Smooth muscle cell (in vitro differentiated cells): ENCODE measurements around the gene CLEC18A. TPM values are rescaled to one million over a fixed set of nuclear protein-coding genes. Genes with fewer than 3 reads are reported as not detected.

Experiments used
- DNase-seq: peaks from one replicate; lab custom pipeline; 2025; ENCODE audit not compliant: unreplicated experiment; lab: John Stamatoyannopoulos, UW
- H2AFZ ChIP-seq: fragments of 200-600 bp; sonication (generic); 2 replicates; pipeline ENCODE4 v1.6.0; 2016; ENCODE audit warnings: antibody characterized with exemption, low read depth, mild to moderate bottlenecking
- H3F3A ChIP-seq: fragments of 200-600 bp; sonication (generic); 2 replicates; pipeline ENCODE4 v1.6.0; 2017; ENCODE audit warnings: antibody characterized with exemption, low read depth
- H3K27ac ChIP-seq: fragments of 200-600 bp; sonication (generic); 2 replicates; pipeline ENCODE4 v1.5.1; 2016; ENCODE audit warnings: low read depth, mild to moderate bottlenecking
- H3K27me3 ChIP-seq: fragments of 200-600 bp; sonication (generic); 2 replicates; pipeline ENCODE4 v1.6.1; 2016; ENCODE audit warnings: low read depth, mild to moderate bottlenecking
- H3K36me3 ChIP-seq: fragments of 200-600 bp; sonication (generic); 2 replicates; pipeline ENCODE4 v1.5.1; 2016; ENCODE audit warnings: low read depth
- H3K4me1 ChIP-seq: fragments of 200-600 bp; sonication (generic); 2 replicates; pipeline ENCODE4 v1.5.1; 2016; ENCODE audit warnings: low read depth
- H3K4me2 ChIP-seq: fragments of 200-600 bp; sonication (generic); 2 replicates; pipeline ENCODE4 v1.6.0; 2016; ENCODE audit warnings: mild to moderate bottlenecking
- H3K4me3 ChIP-seq: fragments of 200-600 bp; sonication (generic); 2 replicates; pipeline ENCODE4 v1.5.1; 2016; ENCODE audit warnings: mild to moderate bottlenecking
- H3K79me2 ChIP-seq: fragments of 200-600 bp; sonication (generic); 2 replicates; pipeline ENCODE4 v1.6.0; 2016; ENCODE audit warnings: low read depth, mild to moderate bottlenecking
- H3K9ac ChIP-seq: fragments of 200-600 bp; sonication (generic); 2 replicates; pipeline ENCODE4 v1.6.0; 2016; ENCODE audit warnings: low read depth
- H3K9me3 ChIP-seq: fragments of 200-600 bp; sonication (generic); replicated peaks from 2 replicates; pipeline ENCODE4 v1.5.1; 2016; ENCODE audit warnings: low read depth
- H4K20me1 ChIP-seq: fragments of 200-600 bp; sonication (generic); 2 replicates; pipeline ENCODE4 v1.6.0; 2016; ENCODE audit warnings: low read depth
- CTCF ChIP-seq: fragments of 200-600 bp; sonication (generic); IDR thresholded peaks from 2 replicates; pipeline ENCODE4 v1.5.1; 2017; ENCODE audit warnings: borderline replicate concordance, mild to moderate bottlenecking, antibody characterized with exemption; ENCODE audit not compliant: insufficient read depth, poor library complexity, severe bottlenecking
- WGBS: methylation state at CpG from one replicate; pipeline ENCODE4 v1.1.7; 2016; ENCODE audit warnings: low lambda C conversion rate; 5-methylcytosine and 5-hydroxymethylcytosine counted together
- polyA plus RNA-seq: library from polyadenylated mRNA; unstranded; fragments of >200 nt; fragmentation: Nextera tagmentation; extraction: Ambion mirVana; gene quantifications from 2 replicates; pipeline ENCODE4 v1.2.1, GENCODE V29; 2016
- total RNA-seq: library from RNA; depleted of rRNA; stranded (reverse); fragments of >200 nt; gene quantifications from 2 replicates; pipeline ENCODE4 v1.2.3, GENCODE V29; 2014

The CLEC18A gene
- total and polyA plus RNA-seq, 2 experiments from 2014 or later, result 0.45 to 1.6 TPM

GRCh38 chr16:69906838-69907401, 44.2 kb upstream of the CLEC18A start:
- no peaks in the 10 kb centered on the region for H3F3A ChIP-seq
- H3K4me3 ChIP-seq, result no peak overlapping the region
- H3K36me3 ChIP-seq, result no peaks in the 10 kb centered on the region
- H3K79me2 ChIP-seq, result no peaks in the 10 kb centered on the region
- H3K9ac ChIP-seq, result no peak overlapping the region
- no peaks in the 10 kb centered on the region for H4K20me1 ChIP-seq
- DNase-seq, result no peak
- H3K4me1 ChIP-seq, result no peaks in the 10 kb centered on the region
- no peak overlapping the region for H2AFZ ChIP-seq
- no peaks in the 10 kb centered on the region for H3K9me3 ChIP-seq
- peak overlapping the region; percentile 29 for H3K4me2 ChIP-seq
- WGBS, result 68% methylated on average over 6 of the region's 6 CpGs
- no peaks in the 10 kb centered on the region for H3K27me3 ChIP-seq
- TF ChIP-seq CTCF, result no peak
- H3K27ac ChIP-seq, result no peak overlapping the region

DNA sequence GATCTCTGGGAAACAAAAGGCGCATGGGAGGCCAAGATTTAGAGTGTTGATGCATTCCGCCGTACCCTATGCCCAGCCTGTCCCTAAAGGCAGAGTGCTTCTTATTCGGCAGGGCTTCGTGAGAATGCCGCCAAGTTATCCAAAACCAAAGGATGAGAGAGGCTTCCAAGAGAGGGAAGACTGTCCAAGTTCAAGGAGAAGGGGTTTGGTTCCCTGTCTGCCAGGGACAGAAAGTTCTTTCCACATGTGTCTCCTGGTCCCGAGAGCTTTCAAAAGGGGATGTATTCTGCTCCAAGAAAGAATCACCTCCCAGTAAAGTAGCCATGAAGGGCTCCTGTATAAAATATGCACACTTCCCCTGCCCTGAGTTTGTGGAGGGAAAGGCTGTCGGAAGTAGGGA, 42.1 kb upstream of the CLEC18A start:
- no peak for DNase-seq
- no peak overlapping the region for H3K9ac ChIP-seq
- no peak overlapping the region for H2AFZ ChIP-seq
- H3K4me2 ChIP-seq, result no peak overlapping the region
- no peaks in the 10 kb centered on the region for H3K4me1 ChIP-seq
- H3K9me3 ChIP-seq, result no peaks in the 10 kb centered on the region
- H4K20me1 ChIP-seq, result no peaks in the 10 kb centered on the region
- H3K36me3 ChIP-seq, result no peaks in the 10 kb centered on the region
- H3K27me3 ChIP-seq, result no peaks in the 10 kb centered on the region
- no peak overlapping the region for H3K27ac ChIP-seq
- 91% methylated on average over 8 of the region's 8 CpGs for WGBS
- TF ChIP-seq CTCF, result no peak
- no peaks in the 10 kb centered on the region for H3K79me2 ChIP-seq
- no peaks in the 10 kb centered on the region for H3F3A ChIP-seq
- no peak overlapping the region for H3K4me3 ChIP-seq

- H3K9ac ChIP-seq, result no peak overlapping the region
- H2AFZ ChIP-seq, result no peak overlapping the region
- no peaks in the 10 kb centered on the region for H3K27me3 ChIP-seq
- no peak for DNase-seq
- no peaks in the 10 kb centered on the region for H3F3A ChIP-seq
- no peaks in the 10 kb centered on the region for H4K20me1 ChIP-seq
- H3K9me3 ChIP-seq, result no peaks in the 10 kb centered on the region
- WGBS, result 98% methylated on average over 7 of the region's 7 CpGs
- no peaks in the 10 kb centered on the region for H3K36me3 ChIP-seq
- no peaks in the 10 kb centered on the region for H3K4me1 ChIP-seq
- H3K27ac ChIP-seq, result no peak overlapping the region
- no peak overlapping the region for H3K4me3 ChIP-seq
- no peak overlapping the region for H3K4me2 ChIP-seq
- TF ChIP-seq CTCF, result no peak
- no peaks in the 10 kb centered on the region for H3K79me2 ChIP-seq
These were observed 41.4 kb upstream of the CLEC18A start for GRCh38 chr16:69909760-69910159.

DNA sequence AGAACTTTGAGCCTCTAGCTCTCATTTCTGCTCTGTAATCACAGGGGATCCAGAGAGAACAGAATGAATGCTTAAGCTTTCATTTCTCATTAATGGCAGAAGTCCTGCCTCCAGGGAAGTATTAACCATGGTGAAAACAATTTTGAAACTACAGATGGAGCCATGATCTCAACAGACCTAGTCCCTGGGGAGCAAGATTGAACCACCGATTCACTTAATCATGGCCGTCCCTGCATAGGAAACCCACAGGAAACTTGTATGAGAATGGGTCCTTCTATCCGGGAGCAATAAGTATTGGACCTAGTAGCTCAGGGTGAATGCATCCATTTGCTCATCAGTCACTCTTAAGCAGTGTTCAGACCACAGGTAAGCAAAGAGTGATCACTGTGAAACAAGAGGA, 40.2 kb upstream of the CLEC18A start:
- Histone ChIP-seq H3K4me2 (no peak overlapping the region), H3F3A (no peaks in the 10 kb centered on the region), H4K20me1 (no peaks in the 10 kb centered on the region), H3K79me2 (no peaks in the 10 kb centered on the region), H3K36me3 (no peaks in the 10 kb centered on the region), H3K9me3 (no peaks in the 10 kb centered on the region), H3K4me1 (no peaks in the 10 kb centered on the region), H3K27ac (no peak overlapping the region), H3K9ac (no peak overlapping the region), H3K27me3 (no peaks in the 10 kb centered on the region), H3K4me3 (no peak overlapping the region), H2AFZ (no peak overlapping the region)
- no peak for DNase-seq
- TF ChIP-seq CTCF, result no peak
- 78% methylated on average over 3 of the region's 3 CpGs for WGBS
